Thoracic aorta (tissue), 2 donors: Measurements from ENCODE around the gene INHA. TPM values are rescaled to one million over a fixed set of nuclear protein-coding genes. Genes with fewer than 3 reads are reported as not detected.

ENCODE experiments used
- ATAC-seq: fragments of 150-250 bp; one replicate; pipeline ENCODE4 v1.8.0; 2017; ENCODE audit warnings: low read depth; ENCODE audit not compliant: insufficient number of reproducible peaks, low FRiP score
- DNase-seq: peaks from one replicate; pipeline ENCODE4 v3.0.0-alpha.2; 2020; ENCODE audit warnings: low spot score
- H3K27ac ChIP-seq, 2 donors: fragments of 200-600 bp; sonication (generic); 1 replicate in 1 of 2; 2 replicates in 1 of 2; pipeline ENCODE4 v1.5.1; 2016; ENCODE audit warnings: mild to moderate bottlenecking in 2 of 2, moderate library complexity in 2 of 2
- H3K27me3 ChIP-seq: fragments of 200-600 bp; sonication (generic); replicated peaks from 2 replicates; pipeline ENCODE4 v1.6.0; 2016; ENCODE audit warnings: mild to moderate bottlenecking; ENCODE audit not compliant: insufficient read depth
- H3K36me3 ChIP-seq: fragments of 200-600 bp; sonication (generic); one replicate; pipeline ENCODE4 v1.5.1; 2016
- H3K4me1 ChIP-seq, 2 donors: fragments of 200-600 bp; sonication (generic); 1 replicate in 1 of 2; 2 replicates in 1 of 2; pipeline versions ENCODE4 v1.5.1 to v1.6.0; 2016; ENCODE audit warnings: low read depth in 2 of 2, mild to moderate bottlenecking in 1 of 2; ENCODE audit not compliant: control insufficient read depth in 1 of 2
- H3K4me3 ChIP-seq: fragments of 200-600 bp; sonication (generic); 2 replicates; pipeline ENCODE4 v1.5.1; 2016; ENCODE audit warnings: mild to moderate bottlenecking
- H3K9me3 ChIP-seq: fragments of 200-600 bp; sonication (generic); 2 replicates; pipeline ENCODE4 v1.5.1; 2016
- CTCF ChIP-seq: fragments of 200-600 bp; sonication (generic); IDR thresholded peaks from one replicate; pipeline ENCODE4 v1.5.1; 2019; ENCODE audit warnings: antibody characterized with exemption
- total RNA-seq, 2 donors: library from RNA; depleted of rRNA; stranded (reverse); fragments of >200 nt; gene quantifications; one replicate each; pipeline versions ENCODE4 v1.1.0 to v1.2.3, GENCODE V29; 2016

INHA gene
- total RNA-seq, 2 donors from 2014 or later, result 1.2 to 1.6 TPM

GRCh38 chr2:219605607-219605954 is 33.5 kb downstream of the INHA start:
- H3K36me3 ChIP-seq, result peaks cover 43% of the 10 kb centered on the region
- no peak overlapping the region for H3K27ac ChIP-seq
- DNase-seq, result no peak
- no peak overlapping the region for H3K4me3 ChIP-seq
- H3K4me1 ChIP-seq, result no peaks in the 10 kb centered on the region
- TF ChIP-seq CTCF, result no peak
- H3K27me3 ChIP-seq, result no peaks in the 10 kb centered on the region
- no peaks in the 10 kb centered on the region for H3K9me3 ChIP-seq
- ATAC-seq, result no peak

DNA sequence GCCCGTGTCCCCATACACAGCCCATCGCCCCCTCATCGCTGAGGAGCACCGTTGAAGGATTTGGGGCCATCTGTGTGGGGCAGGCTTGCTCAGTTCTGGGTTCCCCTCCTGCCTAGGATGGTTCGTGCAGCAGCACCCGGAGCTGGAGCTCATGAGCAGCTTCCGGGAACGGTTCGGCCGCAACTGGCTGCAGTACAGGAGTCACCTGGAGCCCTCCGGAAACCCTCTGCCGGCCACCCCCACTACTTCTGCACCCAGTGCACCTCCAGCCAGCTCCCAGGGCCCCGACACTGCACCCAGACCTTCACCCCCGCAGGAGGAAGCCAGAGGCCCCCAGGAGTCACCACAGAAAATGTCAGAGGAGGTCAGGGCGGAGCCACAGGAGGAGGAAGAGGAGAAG is 35.8 kb downstream of the INHA start:
- H3K27me3 ChIP-seq, result no peaks in the 10 kb centered on the region
- H3K4me3 ChIP-seq, result no peak overlapping the region
- H3K27ac ChIP-seq, result no peak overlapping the region
- no peak for TF ChIP-seq CTCF
- H3K9me3 ChIP-seq, result no peaks in the 10 kb centered on the region
- no peaks in the 10 kb centered on the region for H3K4me1 ChIP-seq
- H3K36me3 ChIP-seq, result peaks cover 55% of the 10 kb centered on the region
- ATAC-seq, result no peak
- no peak for DNase-seq

- Histone ChIP-seq H3K27me3 (no peaks in the 10 kb centered on the region), H3K27ac (no peak overlapping the region), H3K4me3 (no peak overlapping the region), H3K4me1 (no peaks in the 10 kb centered on the region), H3K9me3 (no peaks in the 10 kb centered on the region), H3K36me3 (peaks cover 53% of the 10 kb centered on the region)
- DNase-seq (no peak), ATAC-seq (no peak)
- no peak for TF ChIP-seq CTCF
These were observed 36.4 kb downstream of the INHA start for GRCh38 chr2:219608399-219608964.

DNA sequence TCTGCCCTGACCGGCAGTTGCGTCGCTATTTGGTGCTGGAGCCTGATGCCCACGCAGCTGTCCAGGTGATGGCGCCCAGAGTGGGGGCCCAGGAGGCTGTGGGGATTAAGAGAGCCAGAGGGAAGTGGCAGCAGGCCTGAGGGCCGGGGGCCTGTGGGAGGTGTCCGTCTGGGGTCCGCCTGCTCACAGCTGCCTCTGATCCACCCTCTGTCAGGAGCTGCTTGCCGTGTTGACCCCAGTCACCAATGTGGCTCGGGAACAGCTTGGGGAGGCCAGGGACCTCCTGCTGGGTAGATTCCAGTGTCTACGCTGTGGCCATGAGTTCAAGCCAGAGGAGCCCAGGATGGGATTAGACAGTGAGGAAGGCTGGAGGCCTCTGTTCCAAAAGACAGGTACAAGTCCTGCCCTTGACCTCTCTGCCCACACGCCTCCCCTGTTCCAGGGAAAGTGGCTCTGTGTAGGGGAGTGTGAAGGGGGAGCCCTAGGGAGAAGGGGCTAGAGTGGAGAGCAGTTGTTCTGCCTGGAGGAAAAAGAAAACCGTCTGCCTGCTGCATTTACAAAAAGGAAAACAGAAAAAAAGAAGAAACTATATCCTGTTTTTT is 37.1 kb downstream of the INHA start:
- H3K36me3 ChIP-seq, result peaks cover 49% of the 10 kb centered on the region
- H3K9me3 ChIP-seq, result no peaks in the 10 kb centered on the region
- H3K4me1 ChIP-seq, result no peaks in the 10 kb centered on the region
- ATAC-seq, result no peak
- no peaks in the 10 kb centered on the region for H3K27me3 ChIP-seq
- no peak overlapping the region for H3K27ac ChIP-seq
- DNase-seq, result no peak
- H3K4me3 ChIP-seq, result no peak overlapping the region
- TF ChIP-seq CTCF, result no peak

DNA sequence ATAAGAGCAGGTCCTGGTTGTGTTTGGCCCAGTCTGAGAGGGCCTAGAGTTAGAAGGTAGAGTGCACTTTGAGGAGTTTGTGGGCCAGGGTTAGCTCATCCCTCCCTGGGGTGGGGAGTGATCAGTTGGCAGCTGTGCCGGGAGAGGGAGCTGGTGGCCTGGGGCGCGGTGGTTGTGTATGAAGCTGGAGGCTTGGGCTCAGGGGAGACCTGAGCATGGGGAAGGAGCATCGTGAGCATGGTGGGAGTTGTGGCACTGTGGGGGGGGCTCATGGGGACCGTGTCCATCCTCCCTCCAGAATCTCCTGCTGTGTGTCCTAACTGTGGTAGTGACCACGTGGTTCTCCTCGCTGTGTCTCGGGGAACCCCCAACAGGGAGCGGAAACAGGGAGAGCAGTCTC is 39.2 kb downstream of the INHA start:
- Histone ChIP-seq H3K9me3 (no peaks in the 10 kb centered on the region), H3K4me3 (no peak overlapping the region), H3K36me3 (peaks cover 51% of the 10 kb centered on the region), H3K27ac (no peak overlapping the region), H3K4me1 (no peaks in the 10 kb centered on the region), H3K27me3 (no peaks in the 10 kb centered on the region)
- TF ChIP-seq CTCF, result no peak
- no peak for DNase-seq
- ATAC-seq, result no peak
